Adipose tissue (tissue), 3 donors: ENCODE results near the gene PAX3. TPM values are rescaled to one million over a fixed set of nuclear protein-coding genes. Genes with fewer than 3 reads are reported as not detected.

Source experiments
- H3K27ac ChIP-seq: one replicate; pipeline ENCODE4 v1.5.1; 2013; ENCODE audit warnings: low read depth, low read length
- WGBS, 3 donors: extraction: QIAGEN DNeasy Blood & Tissue Kit; methylation state at CpG; one replicate each; pipeline ENCODE4 v1.1.7; 2013; 5-methylcytosine and 5-hydroxymethylcytosine counted together
- polyA plus RNA-seq, 3 donors: library from polyadenylated mRNA; stranded (reverse); fragments of 200-250 nt; gene quantifications; one replicate each; pipeline ENCODE4 v1.2.3, GENCODE V29; 2013
- donor health status: healthy with polysubstance abuse.
- donor health status: Bipolar disorder and iron deficiency.
- donor health status: healthy.

Gene PAX3
- polyA plus RNA-seq, 3 donors: 0.02 TPM; not detected in 2

GRCh38 chr2:222301053-222301795, 2.4 kb upstream of the PAX3 start:
- 5 to 8% (median 6%) methylated on average over 34 of the region's 34 CpGs for whole genome bisulfite sequencing, 3 donors
- H3K27ac ChIP-seq: no peak overlapping the region

GRCh38 chr2:222300726-222301052, 1.9 kb upstream of the PAX3 start:
- WGBS, 3 donors: 4 to 7% (median 6%) methylated on average over 11 of the region's 11 CpGs
- H3K27ac ChIP-seq: no peak overlapping the region

GRCh38 chr2:222299906-222300725, 1.3 kb upstream of the PAX3 start:
- no peak overlapping the region for H3K27ac ChIP-seq
- WGBS, 3 donors: 6 to 8% (median 8%) methylated on average over 20 of the region's 20 CpGs

- WGBS, 3 donors: 6 to 7% (median 7%) methylated on average over 16 of the region's 16 CpGs
- no peak overlapping the region for H3K27ac ChIP-seq
Observed at GRCh38 chr2:222298001-222298310, 842 bp downstream of the PAX3 start.

- WGBS, 3 donors: 3 to 14% (median 14%) methylated on average over 5 to 6 of the region's 6 CpGs
- H3K27ac ChIP-seq: no peak overlapping the region
Observed at GRCh38 chr2:222297600-222297935, 1.2 kb downstream of the PAX3 start.

- 5 to 8% (median 7%) methylated on average over 36 of the region's 36 CpGs for WGBS, 3 donors
Observed at GRCh38 chr2:222296911-222297599, 1.7 kb downstream of the PAX3 start.

GRCh38 chr2:222296311-222296741, 2.5 kb downstream of the PAX3 start:
- 6 to 10% (median 9%) methylated on average over 6 of the region's 6 CpGs for WGBS, 3 donors
- no peak overlapping the region for H3K27ac ChIP-seq

More at GRCh38 chr2:222296911-222297599, 1.7 kb downstream of the PAX3 start:
- no peak overlapping the region for H3K27ac ChIP-seq

- WGBS, 3 donors: 1 to 8% (median 5%) methylated on average over 33 of the region's 33 CpGs
- H3K27ac ChIP-seq: no peak overlapping the region
Observed at GRCh38 chr2:222295368-222296062, 3.3 kb downstream of the PAX3 start.

GRCh38 chr2:222294996-222295367, 3.8 kb downstream of the PAX3 start:
- no peak overlapping the region for H3K27ac ChIP-seq
- 3 to 6% (median 5%) methylated on average over 27 of the region's 27 CpGs for WGBS, 3 donors

GRCh38 chr2:222293660-222294630, 4.9 kb downstream of the PAX3 start:
- no peak overlapping the region for H3K27ac ChIP-seq
- 7 to 11% (median 7%) methylated on average over 35 to 36 of the region's 36 CpGs for WGBS, 3 donors

- WGBS, 3 donors: 16 to 32% (median 28%) methylated on average over 14 of the region's 14 CpGs
- H3K27ac ChIP-seq: no peak overlapping the region
Observed at GRCh38 chr2:222292149-222293134, 6.4 kb downstream of the PAX3 start.

GRCh38 chr2:222291485-222291841, 7.3 kb downstream of the PAX3 start:
- 3 to 18% (median 17%) methylated on average over 4 of the region's 4 CpGs for WGBS, 3 donors

GRCh38 chr2:222290736-222291484, 7.9 kb downstream of the PAX3 start:
- WGBS, 3 donors: 3 to 4% (median 4%) methylated on average over 33 to 44 of the region's 45 CpGs
- no peak overlapping the region for H3K27ac ChIP-seq

More at GRCh38 chr2:222291485-222291841, 7.3 kb downstream of the PAX3 start:
- no peak overlapping the region for H3K27ac ChIP-seq

- no peak overlapping the region for H3K27ac ChIP-seq
Observed at GRCh38 chr2:222290401-222290735, 8.4 kb downstream of the PAX3 start.

GRCh38 chr2:222289278-222290160, 9.3 kb downstream of the PAX3 start:
- H3K27ac ChIP-seq: no peak overlapping the region
- WGBS, 3 donors: 10 to 16% (median 15%) methylated on average over 30 of the region's 30 CpGs

More at GRCh38 chr2:222290401-222290735, 8.4 kb downstream of the PAX3 start:
- WGBS, 3 donors: 11 to 17% (median 16%) methylated on average over 7 of the region's 7 CpGs
